ENCODE results near the gene PIGO. TPM values are rescaled to one million over a fixed set of nuclear protein-coding genes. Genes with fewer than 3 reads are reported as not detected.

PIGO gene
- total RNA-seq, 2 experiments from 2014 or later: 17.5 to 18.9 TPM

GRCh38 chr9:35116898-35117551 lies 20.6 kb upstream of the PIGO start:
- no peaks in the 10 kb centered on the region for H3K9me3 ChIP-seq (ENCODE audit: control insufficient read depth in 1 of 2, insufficient read depth in 1 of 2, low read length in 2 of 2)
- Mint-ChIP-seq H3K4me1 (ENCODE audit: low read depth) (peaks cover 42% of the 10 kb centered on the region), H3K27me3 (no peaks in the 10 kb centered on the region), H3K36me3 (ENCODE audit: low read depth) (no peaks in the 10 kb centered on the region), H3K9me3 (no peaks in the 10 kb centered on the region), H3K4me3 (peak overlapping the region; percentile 94), H3K27ac (peak overlapping the region; percentile 79)
- intact Hi-C loops (cut with DNase I, micrococcal nuclease): loop anchor here (1.0 to 10.0 kb wide), 9 partner anchors 44 to 765 kb away; partner anchors contain the start of genes CREB3 (in 1 of the 2), ENHO (in 1 of the 2), HINT2 (in 1 of the 2) and SPAG8 (in 1 of the 2)
- peaks cover 46% of the 10 kb centered on the region for H3K4me1 ChIP-seq (ENCODE audit: insufficient read depth, low read length)
- CTCF ChIA-PET: interaction anchor here (0.5 to 5.3 kb wide), 19 partner anchors 10 to 528 kb away, joined by 3 to 28 read pairs (median 4); partner anchors contain the start of genes PIGO, STOML2, UNC13B and VCP
- ATAC-seq (ENCODE audit: poor library complexity) (peak; percentile 67), DNase-seq (peak; percentile 77 to 96 (median 84))
- H3K36me3 ChIP-seq (ENCODE audit: insufficient read depth, low read length): no peaks in the 10 kb centered on the region
- POLR2A ChIA-PET: interaction anchor here (0.6 to 6.8 kb wide), 8 partner anchors 14 to 615 kb away, joined by 3 to 46 read pairs (median 6); partner anchors contain the start of genes CREB3, FANCG, STOML2 and TLN1
- peak overlapping the region; percentile 81 to 83 for H3K27ac ChIP-seq (ENCODE audit: low read depth in 1 of 2, low read length in 2 of 2)
- H3K4me3 ChIP-seq (ENCODE audit: low read length): peak overlapping the region; percentile 66
- TF ChIP-seq CTCF (IDR thresholded peaks at IDR 0.05): peak; percentile 90
- H3K27me3 ChIP-seq (ENCODE audit: control insufficient read depth in 1 of 2, insufficient read depth in 2 of 2, low read length in 2 of 2): no peaks in the 10 kb centered on the region

GRCh38 chr9:35116539-35116897 lies 20.1 kb upstream of the PIGO start:
- intact Hi-C loops (cut with DNase I, micrococcal nuclease): loop anchor here (1.0 to 10.0 kb wide), 8 partner anchors 44 to 766 kb away; partner anchors contain the start of genes CREB3 (in 1 of the 2), ENHO (in 1 of the 2), HINT2 (in 1 of the 2) and SPAG8 (in 1 of the 2)
- POLR2A ChIA-PET: interaction anchor here (0.6 to 6.8 kb wide), 10 partner anchors 13 to 616 kb away, joined by 3 to 46 read pairs (median 4); partner anchors contain the start of genes CREB3, FANCG, STOML2 and TLN1
- H3K27me3 Mint-ChIP-seq: no peaks in the 10 kb centered on the region
- no peaks in the 10 kb centered on the region for H3K36me3 ChIP-seq (ENCODE audit: insufficient read depth, low read length)
- peaks cover 51% of the 10 kb centered on the region for H3K4me1 ChIP-seq (ENCODE audit: insufficient read depth, low read length)
- no peaks in the 10 kb centered on the region for H3K9me3 ChIP-seq (ENCODE audit: control insufficient read depth in 1 of 2, insufficient read depth in 1 of 2, low read length in 2 of 2)
- no peaks in the 10 kb centered on the region for H3K27me3 ChIP-seq (ENCODE audit: control insufficient read depth in 1 of 2, insufficient read depth in 2 of 2, low read length in 2 of 2)
- ATAC-seq (ENCODE audit: poor library complexity) (peak; percentile 1), DNase-seq (no peak)
- TF ChIP-seq CTCF (IDR thresholded peaks at IDR 0.05): no peak
- peak overlapping the region; percentile 79 for H3K27ac Mint-ChIP-seq
- peak overlapping the region; percentile 81 to 83 for H3K27ac ChIP-seq (ENCODE audit: low read depth in 1 of 2, low read length in 2 of 2)
- peaks cover 2% of the 10 kb centered on the region for H3K36me3 Mint-ChIP-seq (ENCODE audit: low read depth)
- H3K4me3 ChIP-seq (ENCODE audit: low read length): peak overlapping the region; percentile 66
- H3K4me1 Mint-ChIP-seq (ENCODE audit: low read depth): peaks cover 47% of the 10 kb centered on the region
- H3K4me3 Mint-ChIP-seq: peak overlapping the region; percentile 94
- no peaks in the 10 kb centered on the region for H3K9me3 Mint-ChIP-seq
- CTCF ChIA-PET: interaction anchor here (0.7 to 5.3 kb wide), 14 partner anchors 11 to 529 kb away, joined by 3 to 28 read pairs (median 6); partner anchors contain the start of genes PIGO, STOML2, UNC13B and VCP

- Histone ChIP-seq H3K4me1 (ENCODE audit: insufficient read depth, low read length) (peaks cover 55% of the 10 kb centered on the region), H3K36me3 (ENCODE audit: insufficient read depth, low read length) (no peaks in the 10 kb centered on the region), H3K27ac (ENCODE audit: low read depth in 1 of 2, low read length in 2 of 2) (peak within 1 kb of the TSS; percentile 81 to 83), H3K9me3 (ENCODE audit: control insufficient read depth in 1 of 2, insufficient read depth in 1 of 2, low read length in 2 of 2) (no peaks in the 10 kb centered on the region), H3K4me3 (ENCODE audit: low read length) (peak within 1 kb of the TSS; percentile 66), H3K27me3 (ENCODE audit: control insufficient read depth in 1 of 2, insufficient read depth in 2 of 2, low read length in 2 of 2) (no peaks in the 10 kb centered on the region)
- intact Hi-C loops (cut with DNase I, micrococcal nuclease): loop anchor here (1.0 to 10.0 kb wide), 10 partner anchors 13 to 766 kb away; partner anchors contain the start of genes CREB3 (in 1 of the 2), ENHO (in 1 of the 2), FANCG (in 1 of the 2) and HINT2 (in 1 of the 2)
- Mint-ChIP-seq H3K4me3 (peak within 1 kb of the TSS; percentile 94), H3K27me3 (no peaks in the 10 kb centered on the region), H3K27ac (peak within 1 kb of the TSS; percentile 79), H3K4me1 (ENCODE audit: low read depth) (peaks cover 53% of the 10 kb centered on the region), H3K9me3 (no peaks in the 10 kb centered on the region), H3K36me3 (ENCODE audit: low read depth) (peaks cover 6% of the 10 kb centered on the region)
- ChIA-PET POLR2A (interaction anchor here (0.5 to 6.8 kb wide), 10 partner anchors 12 to 438 kb away, joined by 3 to 46 read pairs (median 4); partner anchors contain the start of genes FANCG, PIGO, STOML2 and UNC13B), CTCF (interaction anchor here (1.4 to 5.3 kb wide), 7 partner anchors 12 to 438 kb away, joined by 6 to 28 read pairs (median 12); partner anchors contain the start of genes PIGO, STOML2 and UNC13B)
- TF ChIP-seq CTCF (IDR thresholded peaks at IDR 0.05): no peak
- ATAC-seq (ENCODE audit: poor library complexity) (peak; percentile 52), DNase-seq (peak; percentile 83 to 97 (median 90))
These were observed 19.5 kb upstream of the PIGO start, which contains the start of gene ATOSB for GRCh38 chr9:35115680-35116538. TSS of gene ATOSB (minus strand) at chr9:35115862. CDS start at chr9:35108274, 7,588 bp downstream.
